Calu3 (cell line): Measurements from ENCODE around the gene VNN1. TPM values are rescaled to one million over a fixed set of nuclear protein-coding genes. Genes with fewer than 3 reads are reported as not detected.
"Not testable (repeated sequence)": the region's sequence is repeated elsewhere in the genome, so short reads cannot be mapped to it uniquely, and the experiment has no call there.

ENCODE experiments used
- BruUV-seq: library from RNA; stranded (reverse); fragments of 400-500 nt; replicated peaks from 2 replicates; lab custom pipeline; 2021; lab: Mats Ljungman, UMichigan
- CTCF ChIA-PET: fragments of 300-600 bp; sonication (Branson Sonifier 250); formaldehyde crosslinking; loops from one replicate; lab custom pipeline; 2022; ENCODE audit warnings: antibody characterized with exemption; lab: Charles Lee
- DNase-seq: peaks from one replicate; pipeline ENCODE4 v3.0.0; 2022
- H3K27ac Mint-ChIP-seq: one replicate; pipeline ENCODE4 v1.8.0; 2022; ENCODE audit warnings: mixed read lengths; ENCODE audit not compliant: unreplicated experiment
- H3K27me3 Mint-ChIP-seq: one replicate; pipeline ENCODE4 v1.8.0; 2022; ENCODE audit warnings: mixed read lengths; ENCODE audit not compliant: unreplicated experiment
- H3K36me3 Mint-ChIP-seq: one replicate; pipeline ENCODE4 v1.8.0; 2022; ENCODE audit warnings: mild to moderate bottlenecking, moderate library complexity, mixed read lengths; ENCODE audit not compliant: insufficient read depth, unreplicated experiment
- H3K4me1 Mint-ChIP-seq: one replicate; pipeline ENCODE4 v1.8.0; 2022; ENCODE audit warnings: mild to moderate bottlenecking, low read depth, mixed read lengths; ENCODE audit not compliant: unreplicated experiment
- H3K4me3 Mint-ChIP-seq: one replicate; pipeline ENCODE4 v1.8.0; 2022; ENCODE audit warnings: mild to moderate bottlenecking, low read depth, moderate library complexity, mixed read lengths; ENCODE audit not compliant: unreplicated experiment
- H3K9me3 Mint-ChIP-seq: one replicate; pipeline ENCODE4 v1.8.0; 2022; ENCODE audit warnings: low read depth, mixed read lengths; ENCODE audit not compliant: unreplicated experiment
- CTCF ChIP-seq: fragments of 200-600 bp; IDR thresholded peaks from one replicate; pipeline ENCODE4 v1.8.0; 2022; ENCODE audit warnings: antibody characterized with exemption; ENCODE audit not compliant: unreplicated experiment
- intact Hi-C: fragments of 100-400 bp; cut with micrococcal nuclease; formaldehyde crosslinking; loops from one replicate; pipeline ENCODE4 v1.10.0; 2022; ENCODE audit not compliant: unreplicated experiment
- total RNA-seq: library from RNA; stranded (reverse); gene quantifications from 2 replicates; pipeline ENCODE4 v1.2.3, GENCODE V29; 2022

The VNN1 gene
- total RNA-seq, 1 experiment from 2014 or later = 13.3 TPM

GRCh38 chr6:132648828-132649227 is 65.0 kb downstream of the VNN1 start:
- DNase-seq = no peak
- CTCF ChIA-PET = interaction anchor here (1.0 kb wide), 3 partner anchors 22 to 118 kb away, joined by 3 to 5 read pairs (median 4); no protein-coding TSS in a partner anchor

GRCh38 chr6:132648356-132648755 is 65.5 kb downstream of the VNN1 start:
- peak; percentile 22 for DNase-seq
- H3K36me3 Mint-ChIP-seq = no peaks in the 10 kb centered on the region
- peak overlapping the region; percentile 66 for H3K27ac Mint-ChIP-seq
- no peaks in the 10 kb centered on the region for H3K4me1 Mint-ChIP-seq
- H3K4me3 Mint-ChIP-seq = no peak overlapping the region
- BruUV-seq = no TSS peak
- H3K27me3 Mint-ChIP-seq = no peaks in the 10 kb centered on the region
- no peak for TF ChIP-seq CTCF
- H3K9me3 Mint-ChIP-seq = peaks cover 3% of the 10 kb centered on the region
- intact Hi-C loops = loop anchor here (5.0 kb wide), 1 partner anchor 36 kb away; no protein-coding TSS in a partner anchor
- CTCF ChIA-PET = interaction anchor here (1.0 kb wide), 3 partner anchors 22 to 118 kb away, joined by 3 to 5 read pairs (median 4); no protein-coding TSS in a partner anchor

More at GRCh38 chr6:132648828-132649227, 65.0 kb downstream of the VNN1 start:
- no peak overlapping the region for H3K27ac Mint-ChIP-seq
- peaks cover 3% of the 10 kb centered on the region for H3K9me3 Mint-ChIP-seq
- no peak for TF ChIP-seq CTCF
- H3K4me1 Mint-ChIP-seq = no peaks in the 10 kb centered on the region
- BruUV-seq = no TSS peak
- no peaks in the 10 kb centered on the region for H3K36me3 Mint-ChIP-seq
- no peaks in the 10 kb centered on the region for H3K27me3 Mint-ChIP-seq
- no peak overlapping the region for H3K4me3 Mint-ChIP-seq
- intact Hi-C loops = loop anchor here (5.0 kb wide), 1 partner anchor 37 kb away; no protein-coding TSS in a partner anchor

- Mint-ChIP-seq H3K36me3 (no peaks in the 10 kb centered on the region), H3K4me3 (no peak overlapping the region), H3K4me1 (no peaks in the 10 kb centered on the region), H3K9me3 (peaks cover 5% of the 10 kb centered on the region), H3K27ac (no peak overlapping the region), H3K27me3 (no peaks in the 10 kb centered on the region)
- intact Hi-C loops = no loop called here
- CTCF ChIA-PET = no interaction called here
- DNase-seq = no peak
- BruUV-seq = no TSS peak
- no peak for TF ChIP-seq CTCF
Observed at GRCh38 chr6:132643547-132643946, 70.3 kb downstream of the VNN1 start.

- intact Hi-C loops, H3K27me3 Mint-ChIP-seq, H3K4me1 Mint-ChIP-seq, BruUV-seq, H3K4me3 Mint-ChIP-seq, CTCF ChIA-PET, DNase-seq, H3K36me3 Mint-ChIP-seq, H3K27ac Mint-ChIP-seq: not testable (repeated sequence)
- H3K9me3 Mint-ChIP-seq = peaks cover 13% of the 10 kb centered on the region
Observed at GRCh38 chr6:132637135-132637534, 76.7 kb downstream of the VNN1 start.

GRCh38 chr6:132635906-132636305 is 77.9 kb downstream of the VNN1 start:
- H3K4me3 Mint-ChIP-seq, H3K27ac Mint-ChIP-seq, H3K36me3 Mint-ChIP-seq, DNase-seq, intact Hi-C loops, H3K4me1 Mint-ChIP-seq, CTCF ChIA-PET, BruUV-seq, H3K27me3 Mint-ChIP-seq: not testable (repeated sequence)
- peaks cover 13% of the 10 kb centered on the region for H3K9me3 Mint-ChIP-seq

- DNase-seq, H3K4me1 Mint-ChIP-seq, BruUV-seq, H3K4me3 Mint-ChIP-seq, H3K27me3 Mint-ChIP-seq, H3K36me3 Mint-ChIP-seq, CTCF ChIA-PET, H3K27ac Mint-ChIP-seq, intact Hi-C loops: not testable (repeated sequence)
- peaks cover 13% of the 10 kb centered on the region for H3K9me3 Mint-ChIP-seq
Observed at GRCh38 chr6:132635288-132635687, 78.6 kb downstream of the VNN1 start.
